OCI-LY7 (cell line): ENCODE measurements around the gene CEP55. TPM values are rescaled to one million over a fixed set of nuclear protein-coding genes. Genes with fewer than 3 reads are reported as not detected.
"Not testable (repeated sequence)": the region's sequence is repeated elsewhere in the genome, so short reads cannot be mapped to it uniquely, and the experiment has no call there.

Experiments
- BruUV-seq: library from RNA; stranded (reverse); fragments of 400-500 nt; replicated peaks from 2 replicates; lab custom pipeline; 2021; lab: Mats Ljungman, UMichigan
- CTCF ChIA-PET: fragments of 300-600 bp; sonication (Branson Sonifier 250); formaldehyde crosslinking; loops from one replicate; lab custom pipeline; 2022; ENCODE audit warnings: antibody characterized with exemption; ENCODE audit not compliant: unreplicated experiment; lab: Charles Lee
- POLR2A ChIA-PET: fragments of 300-600 bp; sonication (Branson Sonifier 250); formaldehyde crosslinking; loops from one replicate; lab custom pipeline; 2022; ENCODE audit warnings: antibody characterized with exemption; lab: Charles Lee
- DNase-seq: peaks from one replicate; pipeline ENCODE4 v3.0.0-alpha.2; 2015; ENCODE audit warnings: low spot score
- H2AFZ ChIP-seq: fragments of 200-600 bp; sonication (generic), shearing (Covaris generic); 2 replicates; pipeline ENCODE4 v1.6.1; 2014; ENCODE audit warnings: mild to moderate bottlenecking, antibody characterized with exemption, low read length, moderate library complexity
- H3K27ac ChIP-seq: fragments of 200-600 bp; sonication (generic); 2 replicates; pipeline ENCODE4 v1.5.1; 2014; ENCODE audit warnings: mixed run types, low read depth, mild to moderate bottlenecking, moderate library complexity, low read length, inconsistent platforms; ENCODE audit not compliant: poor library complexity, severe bottlenecking
- H3K36me3 ChIP-seq: fragments of 200-600 bp; sonication (generic); 2 replicates; pipeline ENCODE4 v1.6.1; 2014; ENCODE audit warnings: mild to moderate bottlenecking, antibody characterized with exemption, low read length, moderate library complexity, mixed read lengths; ENCODE audit not compliant: insufficient read depth
- H3K4me1 ChIP-seq: fragments of 200-600 bp; sonication (generic); 2 replicates; pipeline ENCODE4 v1.5.1; 2014; ENCODE audit warnings: mild to moderate bottlenecking, low read length; ENCODE audit not compliant: insufficient read depth, poor library complexity, severe bottlenecking
- H3K4me2 ChIP-seq: fragments of 200-600 bp; sonication (generic); 2 replicates; pipeline ENCODE4 v1.6.1; 2014; ENCODE audit warnings: mild to moderate bottlenecking, low read length
- H3K4me3 ChIP-seq: fragments of 200-600 bp; sonication (generic); 2 replicates; pipeline ENCODE4 v1.5.1; 2014; ENCODE audit warnings: mild to moderate bottlenecking, low read depth, low read length; ENCODE audit not compliant: poor library complexity, severe bottlenecking
- H3K79me2 ChIP-seq: fragments of 200-600 bp; sonication (generic); 2 replicates; pipeline ENCODE4 v1.6.1; 2016; ENCODE audit warnings: low read depth, mild to moderate bottlenecking, low read length, moderate library complexity, mixed read lengths; ENCODE audit not compliant: insufficient read depth
- H3K9me2 ChIP-seq: fragments of 200-600 bp; sonication (generic); 2 replicates; pipeline ENCODE4 v1.6.1; 2016; ENCODE audit warnings: mild to moderate bottlenecking, low read length, mixed read lengths; ENCODE audit not compliant: insufficient read depth
- H3K9me3 ChIP-seq: fragments of 200-600 bp; sonication (generic); 2 replicates; pipeline ENCODE4 v1.6.1; 2014; ENCODE audit warnings: mild to moderate bottlenecking, mixed run types, low read length, mixed read lengths
- H4K20me1 ChIP-seq: fragments of 200-600 bp; sonication (generic); 2 replicates; pipeline ENCODE4 v1.6.1; 2014; ENCODE audit warnings: mild to moderate bottlenecking, antibody characterized with exemption, low read length, moderate library complexity, mixed read lengths; ENCODE audit not compliant: insufficient read depth
- EZH2phosphoT487 ChIP-seq: fragments of 200-600 bp; sonication (generic); IDR thresholded peaks from 2 replicates; pipeline ENCODE4 v1.6.1; 2018; ENCODE audit warnings: low read depth, borderline replicate concordance, mild to moderate bottlenecking, mixed run types, antibody characterized with exemption, low read length, moderate library complexity, mixed read lengths
- intact Hi-C: fragments of 100-400 bp; cut with micrococcal nuclease; formaldehyde crosslinking; loops from one replicate; pipeline ENCODE4 v1.10.0; 2022; ENCODE audit not compliant: unreplicated experiment
- total RNA-seq, 2 experiments: library from RNA; depleted of rRNA in 1 of 2; stranded (reverse); fragments of >200 nt in 1 of 2; shearing (Covaris generic) in 1 of 2; gene quantifications; 2 replicates each; pipeline ENCODE4 v1.2.3, GENCODE V29; 2014 to 2022
- TF ChIP-seq, protein P1 (sequence below): fragments of 200-600 bp; sonication (generic); conservative IDR thresholded peaks from 2 replicates; pipeline ENCODE4 v1.5.1; 2014; ENCODE audit warnings: mild to moderate bottlenecking, antibody characterized with exemption, low read length, moderate library complexity, mixed read lengths

Gene CEP55
- total RNA-seq, 2 experiments from 2014 or later, result 64.5 to 68.3 TPM

- Histone ChIP-seq H3K9me3 (0 out of 2 replicates have a peak, but pooled peaks cover 5% of the 10 kb centered on the region), H3K4me2 (no peak overlapping the region), H3K9me2 (no peaks in the 10 kb centered on the region), H3K4me1 (peaks cover 22% of the 10 kb centered on the region), H3K27ac (no peak overlapping the region), H4K20me1 (no peaks in the 10 kb centered on the region), H2AFZ (no peak overlapping the region), H3K79me2 (no peaks in the 10 kb centered on the region), H3K4me3 (no peak overlapping the region), H3K36me3 (no peaks in the 10 kb centered on the region)
- BruUV-seq, result no TSS peak
- POLR2A ChIA-PET, result interaction anchor here (0.6 kb wide), 1 partner anchor 18 kb away, joined by 4 read pairs; no protein-coding TSS in a partner anchor
- CTCF ChIA-PET, result no interaction called here
- TF ChIP-seq EZH2phosphoT487, result no peak
- TF ChIP-seq, protein P1, sequence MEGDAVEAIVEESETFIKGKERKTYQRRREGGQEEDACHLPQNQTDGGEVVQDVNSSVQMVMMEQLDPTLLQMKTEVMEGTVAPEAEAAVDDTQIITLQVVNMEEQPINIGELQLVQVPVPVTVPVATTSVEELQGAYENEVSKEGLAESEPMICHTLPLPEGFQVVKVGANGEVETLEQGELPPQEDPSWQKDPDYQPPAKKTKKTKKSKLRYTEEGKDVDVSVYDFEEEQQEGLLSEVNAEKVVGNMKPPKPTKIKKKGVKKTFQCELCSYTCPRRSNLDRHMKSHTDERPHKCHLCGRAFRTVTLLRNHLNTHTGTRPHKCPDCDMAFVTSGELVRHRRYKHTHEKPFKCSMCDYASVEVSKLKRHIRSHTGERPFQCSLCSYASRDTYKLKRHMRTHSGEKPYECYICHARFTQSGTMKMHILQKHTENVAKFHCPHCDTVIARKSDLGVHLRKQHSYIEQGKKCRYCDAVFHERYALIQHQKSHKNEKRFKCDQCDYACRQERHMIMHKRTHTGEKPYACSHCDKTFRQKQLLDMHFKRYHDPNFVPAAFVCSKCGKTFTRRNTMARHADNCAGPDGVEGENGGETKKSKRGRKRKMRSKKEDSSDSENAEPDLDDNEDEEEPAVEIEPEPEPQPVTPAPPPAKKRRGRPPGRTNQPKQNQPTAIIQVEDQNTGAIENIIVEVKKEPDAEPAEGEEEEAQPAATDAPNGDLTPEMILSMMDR, result no peak
- no peak for DNase-seq
- intact Hi-C loops, result no loop called here
Observed at GRCh38 chr10:93464776-93465388, 31.5 kb upstream of the CEP55 start.

DNA sequence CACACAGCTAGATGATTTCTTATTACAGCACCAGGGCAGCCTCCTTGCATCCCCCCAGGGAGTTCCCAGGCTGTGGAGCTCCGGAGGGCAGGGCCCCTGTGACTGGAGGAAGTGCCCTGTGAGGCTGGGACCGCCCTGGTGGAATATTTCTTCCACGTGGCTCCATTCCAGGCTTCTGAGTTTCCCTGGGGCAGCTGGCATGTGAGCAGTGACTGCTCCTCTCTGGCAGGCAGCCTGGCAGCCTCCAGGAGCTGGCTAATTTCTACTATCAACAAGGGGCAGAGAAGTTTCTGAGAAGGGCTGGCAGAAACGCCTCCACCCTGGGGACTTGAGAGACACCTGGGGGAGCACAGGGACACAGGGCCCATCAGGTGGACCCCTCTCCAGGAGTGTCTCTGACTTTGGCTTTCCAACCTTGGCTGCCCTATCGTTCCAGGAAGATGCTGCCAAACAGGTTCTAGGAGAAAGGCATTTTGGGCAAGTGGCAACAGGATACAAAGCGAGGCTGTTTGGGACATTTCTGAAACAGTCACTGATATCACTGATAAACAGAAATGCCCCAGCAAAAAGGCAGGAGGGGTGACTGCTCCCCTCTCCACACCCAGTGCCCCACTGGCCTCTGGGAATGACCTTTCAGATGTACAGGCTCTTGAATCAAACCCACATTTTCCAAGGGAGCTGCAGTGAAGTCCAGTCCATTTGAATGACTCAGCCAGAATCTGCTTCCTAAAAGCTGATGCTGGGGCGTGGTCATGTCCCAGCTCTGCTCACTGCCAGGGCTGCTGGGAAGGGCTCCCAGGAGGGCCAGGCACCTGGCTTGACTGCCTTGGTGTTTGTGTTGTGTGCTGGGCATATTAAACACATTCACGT lies 30.4 kb upstream of the CEP55 start:
- Histone ChIP-seq H3K4me1 (peaks cover 21% of the 10 kb centered on the region), H3K9me3 (0 out of 2 replicates have a peak, but pooled peaks cover 5% of the 10 kb centered on the region), H3K4me2 (no peak overlapping the region), H3K4me3 (no peak overlapping the region), H3K36me3 (no peaks in the 10 kb centered on the region), H4K20me1 (no peaks in the 10 kb centered on the region), H3K27ac (no peak overlapping the region), H3K79me2 (no peaks in the 10 kb centered on the region), H2AFZ (no peak overlapping the region), H3K9me2 (no peaks in the 10 kb centered on the region)
- TF ChIP-seq, protein P1, result no peak
- TF ChIP-seq EZH2phosphoT487, result no peak
- CTCF ChIA-PET, result no interaction called here
- no TSS peak for BruUV-seq
- intact Hi-C loops, result no loop called here
- POLR2A ChIA-PET, result no interaction called here
- DNase-seq, result no peak

DNA sequence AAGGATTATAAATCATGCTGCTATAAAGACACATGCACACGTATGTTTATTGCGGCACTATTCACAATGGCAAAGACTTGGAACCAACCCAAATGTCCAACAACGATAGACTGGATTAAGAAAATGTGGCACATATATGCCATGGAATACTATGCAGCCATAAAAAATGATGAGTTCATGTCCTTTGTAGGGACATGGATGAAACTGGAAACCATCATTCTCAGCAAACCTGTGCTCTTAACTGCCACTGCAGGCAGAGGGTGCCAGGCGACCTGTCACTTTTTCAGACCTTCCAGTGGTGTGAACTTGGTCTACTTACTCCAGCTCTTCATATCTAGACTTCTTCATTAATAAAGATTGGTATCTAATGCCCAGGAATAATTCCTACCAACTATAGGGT lies 28.8 kb upstream of the CEP55 start:
- H3K79me2 ChIP-seq, intact Hi-C loops, H3K27ac ChIP-seq, H3K4me1 ChIP-seq, H2AFZ ChIP-seq, BruUV-seq, CTCF ChIA-PET, H3K36me3 ChIP-seq, H3K9me3 ChIP-seq, H3K4me3 ChIP-seq, POLR2A ChIA-PET, H4K20me1 ChIP-seq, H3K4me2 ChIP-seq, DNase-seq, H3K9me2 ChIP-seq: not testable (repeated sequence)
